IMR-90 (cell line): ENCODE measurements around the gene AGT. TPM values are rescaled to one million over a fixed set of nuclear protein-coding genes. Genes with fewer than 3 reads are reported as not detected.

Experiments used
- ATAC-seq: fragments of 200-7000 bp; cut with Tn5 transposase; 2 replicates; pipeline ENCODE4 v1.9.1; 2020; ENCODE audit warnings: low read depth, mild to moderate bottlenecking, moderate library complexity
- BruUV-seq: library from RNA; stranded (reverse); fragments of 400-500 nt; replicated peaks from 2 replicates; lab custom pipeline; 2021; lab: Mats Ljungman, UMichigan
- CTCF ChIA-PET: fragments of 300-600 bp; formaldehyde crosslinking; extraction: SDS; loops from one replicate; lab custom pipeline; 2021; ENCODE audit warnings: antibody characterized with exemption; lab: Yijun Ruan, JAX
- POLR2A ChIA-PET: fragments of 300-600 bp; sonication (Branson Sonifier 250); formaldehyde crosslinking; loops from one replicate; lab custom pipeline; 2022; ENCODE audit warnings: antibody characterized with exemption; ENCODE audit not compliant: unreplicated experiment; lab: Charles Lee
- DNase-seq: peaks from one replicate; pipeline ENCODE4 v3.0.0; 2013
- H2AFZ ChIP-seq: replicated peaks from 2 replicates; pipeline ENCODE3; 2013; ENCODE audit warnings: low read length, mild to moderate bottlenecking; ENCODE audit not compliant: poor library complexity
- H2AK5ac ChIP-seq: 2 replicates; pipeline ENCODE4 v1.6.1; 2013; ENCODE audit warnings: low read depth, low read length, inconsistent platforms
- H2AK9ac ChIP-seq: replicated peaks from 2 replicates; pipeline ENCODE3; 2013; ENCODE audit warnings: mild to moderate bottlenecking, low read depth, low read length, moderate library complexity; ENCODE audit not compliant: poor library complexity
- H2BK120ac ChIP-seq: 2 replicates; pipeline ENCODE4 v1.6.1; 2013; ENCODE audit warnings: low read depth, low read length, inconsistent platforms
- H2BK15ac ChIP-seq: 3 replicates; pipeline ENCODE4 v1.6.1; 2013; ENCODE audit warnings: low read depth, low read length, inconsistent platforms
- H2BK20ac ChIP-seq: 2 replicates; pipeline ENCODE4 v1.6.1; 2013; ENCODE audit warnings: low read depth, mild to moderate bottlenecking, inconsistent platforms, low read length, moderate library complexity
- H2BK5ac ChIP-seq: 2 replicates; pipeline ENCODE4 v1.6.1; 2013; ENCODE audit warnings: mild to moderate bottlenecking, low read depth, low read length, inconsistent platforms; ENCODE audit not compliant: poor library complexity, severe bottlenecking
- H3K14ac ChIP-seq: replicated peaks from 2 replicates; pipeline ENCODE4 v1.6.1; 2013; ENCODE audit warnings: low read depth, low read length, inconsistent platforms
- H3K18ac ChIP-seq: 2 replicates; pipeline ENCODE4 v1.6.1; 2013; ENCODE audit warnings: low read depth, low read length, control low read depth
- H3K23ac ChIP-seq: 2 replicates; pipeline ENCODE4 v1.6.1; 2013; ENCODE audit warnings: low read depth, low read length, inconsistent platforms
- H3K27ac ChIP-seq: 2 replicates; pipeline ENCODE4 v1.5.1; 2013; ENCODE audit warnings: mild to moderate bottlenecking, control low read depth, low read length; ENCODE audit not compliant: insufficient read depth
- H3K27me3 ChIP-seq: 2 replicates; pipeline ENCODE4 v1.6.1; 2013; ENCODE audit warnings: low read length; ENCODE audit not compliant: control insufficient read depth, insufficient read depth
- H3K36me3 ChIP-seq: 2 replicates; pipeline ENCODE4 v1.6.1; 2013; ENCODE audit warnings: low read length, mixed read lengths; ENCODE audit not compliant: control insufficient read depth, insufficient read depth
- H3K4ac ChIP-seq: 2 replicates; pipeline ENCODE4 v1.6.1; 2013; ENCODE audit warnings: low read depth, low read length, inconsistent platforms
- H3K4me1 ChIP-seq: 2 replicates; pipeline ENCODE4 v1.6.1; 2013; ENCODE audit warnings: low read length, mixed read lengths; ENCODE audit not compliant: control insufficient read depth, insufficient read depth
- H3K4me2 ChIP-seq: 2 replicates; pipeline ENCODE4 v1.6.1; 2013; ENCODE audit warnings: low read depth, mild to moderate bottlenecking, control low read depth, low read length, moderate library complexity
- H3K4me3 ChIP-seq: 2 replicates; pipeline ENCODE4 v1.5.1; 2013; ENCODE audit warnings: low read depth, mild to moderate bottlenecking, control low read depth, low read length, moderate library complexity; ENCODE audit not compliant: insufficient read depth
- H3K56ac ChIP-seq: 2 replicates; pipeline ENCODE4 v1.6.1; 2013; ENCODE audit warnings: low read length, inconsistent platforms; ENCODE audit not compliant: insufficient read depth; ENCODE audit errors: extremely low read depth
- H3K79me1 ChIP-seq, 2 experiments: 2 replicates each; pipeline ENCODE4 v1.6.1; 2013; ENCODE audit warnings: low read length in 2 of 2, inconsistent platforms in 1 of 2, low read depth in 1 of 2
- H3K9ac ChIP-seq: 2 replicates; pipeline ENCODE4 v1.6.1; 2013; ENCODE audit warnings: low read depth, low read length, control low read depth
- H3K9me1 ChIP-seq: 2 replicates; pipeline ENCODE4 v1.6.1; 2013; ENCODE audit warnings: low read length, inconsistent platforms; ENCODE audit not compliant: insufficient read depth
- H3K9me3 ChIP-seq: 2 replicates; pipeline ENCODE4 v1.6.1; 2013; ENCODE audit warnings: low read length; ENCODE audit not compliant: control insufficient read depth, insufficient read depth
- H4K20me1 ChIP-seq: 2 replicates; pipeline ENCODE4 v1.6.1; 2013; ENCODE audit warnings: low read length, inconsistent platforms; ENCODE audit not compliant: insufficient read depth
- H4K5ac ChIP-seq: 2 replicates; pipeline ENCODE4 v1.6.1; 2013; ENCODE audit warnings: mild to moderate bottlenecking, low read depth, low read length, control low read depth
- H4K8ac ChIP-seq, 2 experiments: 2 replicates each; pipeline ENCODE4 v1.6.1; 2013; ENCODE audit warnings: low read depth in 2 of 2, low read length in 2 of 2, control low read depth in 1 of 2, inconsistent platforms in 1 of 2
- H4K91ac ChIP-seq: 2 replicates; pipeline ENCODE4 v1.6.1; 2013; ENCODE audit warnings: low read depth, low read length, inconsistent platforms; ENCODE audit not compliant: insufficient read depth
- CEBPB ChIP-seq: IDR thresholded peaks from 2 replicates; pipeline ENCODE4 v1.6.1; 2012; ENCODE audit warnings: low read depth, low read length, improper control_type of control experiment
- RCOR1 ChIP-seq: IDR thresholded peaks from 2 replicates; pipeline ENCODE4 v1.6.1; 2012; ENCODE audit warnings: mild to moderate bottlenecking, low read length, improper control_type of control experiment; ENCODE audit not compliant: insufficient replicate concordance
- USF2 ChIP-seq: fragments of 150-350 bp; IDR thresholded peaks from 2 replicates; pipeline ENCODE4 v1.6.1; 2017; ENCODE audit warnings: mild to moderate bottlenecking, antibody characterized with exemption, low read length, low read depth
- WGBS, 2 experiments: methylation state at CpG; one replicate each; pipeline versions ENCODE4 v1.1.5 to v1.1.7; 2013; ENCODE audit warnings: missing lambda C conversion rate in 2 of 2; ENCODE audit not compliant: insufficient read length in 1 of 2; ENCODE audit errors: extremely low coverage in 2 of 2; 5-methylcytosine and 5-hydroxymethylcytosine counted together
- dilution Hi-C: fragments of 300-500 bp; cut with HindIII; formaldehyde crosslinking; loops from one replicate; pipeline ENCODE4 v1.14.3; 2018; ENCODE audit warnings: low sequenced_read_pairs; ENCODE audit not compliant: unreplicated experiment
- in situ Hi-C: fragments of 300-500 bp; cut with MboI; formaldehyde crosslinking; loops from 3 replicates; pipeline ENCODE4 v1.14.3; 2019; ENCODE audit warnings: low sequenced_read_pairs, inconsistent platforms, mixed read lengths
- intact Hi-C: fragments of 100-400 bp; cut with micrococcal nuclease; formaldehyde crosslinking; loops from 2 replicates; pipeline ENCODE4 v1.10.0; 2022
- polyA plus RNA-seq, 3 experiments: library from polyadenylated mRNA; depleted of rRNA; stranded (reverse); fragments of >200 nt; gene quantifications; 2 replicates each; pipeline ENCODE4 v1.2.3, GENCODE V29; 2012; ENCODE audit warnings: low replicate concordance in 1 of 3
- total RNA-seq: library from RNA; depleted of rRNA; stranded (reverse); fragments of >200 nt; gene quantifications from 2 replicates; pipeline ENCODE4 v1.2.3, GENCODE V29; 2012
- TF ChIP-seq, protein P1 (sequence below): conservative IDR thresholded peaks from 2 replicates; pipeline ENCODE4 v1.5.1; 2012; ENCODE audit warnings: mild to moderate bottlenecking, low read depth, low read length, improper control_type of control experiment

The AGT gene
- total and polyA plus RNA-seq, 2 of the 4 experiments (the other 2 are of a cell fraction): 0.18 to 0.34 TPM

- in situ Hi-C loops: no loop called here
- CTCF ChIA-PET: no interaction called here
- no TSS peak for BruUV-seq
Observed at GRCh38 chr1:230681599-230681998, 32.3 kb downstream of the AGT start.

More at GRCh38 chr1:230681599-230681998, 32.3 kb downstream of the AGT start:
- no peak overlapping the region for H3K4me2 ChIP-seq
- H4K5ac ChIP-seq: no peak overlapping the region
- peaks cover 4% of the 10 kb centered on the region in 2 experiments; a peak in 1 of 4 replicates for H3K79me1 ChIP-seq
- H3K9me3 ChIP-seq: no peaks in the 10 kb centered on the region
- DNase-seq (peak; percentile 85), ATAC-seq (peak; percentile 71)
- no peak overlapping the region for H3K4ac ChIP-seq
- no peak overlapping the region for H2BK120ac ChIP-seq
- peaks cover 18% of the 10 kb centered on the region for H3K36me3 ChIP-seq
- no peak overlapping the region for H3K18ac ChIP-seq
- H3K4me3 ChIP-seq: no peak overlapping the region
- no peak overlapping the region for H3K9ac ChIP-seq
- POLR2A ChIA-PET: no interaction called here
- H3K4me1 ChIP-seq: peaks cover 10% of the 10 kb centered on the region
- no peak overlapping the region for H2AK9ac ChIP-seq
- H3K56ac ChIP-seq: no peak overlapping the region
- TF ChIP-seq, protein P1, sequence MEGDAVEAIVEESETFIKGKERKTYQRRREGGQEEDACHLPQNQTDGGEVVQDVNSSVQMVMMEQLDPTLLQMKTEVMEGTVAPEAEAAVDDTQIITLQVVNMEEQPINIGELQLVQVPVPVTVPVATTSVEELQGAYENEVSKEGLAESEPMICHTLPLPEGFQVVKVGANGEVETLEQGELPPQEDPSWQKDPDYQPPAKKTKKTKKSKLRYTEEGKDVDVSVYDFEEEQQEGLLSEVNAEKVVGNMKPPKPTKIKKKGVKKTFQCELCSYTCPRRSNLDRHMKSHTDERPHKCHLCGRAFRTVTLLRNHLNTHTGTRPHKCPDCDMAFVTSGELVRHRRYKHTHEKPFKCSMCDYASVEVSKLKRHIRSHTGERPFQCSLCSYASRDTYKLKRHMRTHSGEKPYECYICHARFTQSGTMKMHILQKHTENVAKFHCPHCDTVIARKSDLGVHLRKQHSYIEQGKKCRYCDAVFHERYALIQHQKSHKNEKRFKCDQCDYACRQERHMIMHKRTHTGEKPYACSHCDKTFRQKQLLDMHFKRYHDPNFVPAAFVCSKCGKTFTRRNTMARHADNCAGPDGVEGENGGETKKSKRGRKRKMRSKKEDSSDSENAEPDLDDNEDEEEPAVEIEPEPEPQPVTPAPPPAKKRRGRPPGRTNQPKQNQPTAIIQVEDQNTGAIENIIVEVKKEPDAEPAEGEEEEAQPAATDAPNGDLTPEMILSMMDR: no peak
- TF ChIP-seq CEBPB (peak; percentile 72), USF2 (no peak), RCOR1 (no peak)
- H3K9me1 ChIP-seq: peaks cover 8% of the 10 kb centered on the region; the same call in 1 of the 2 replicates
- 0 out of 2 replicates have a peak, but pooled peaks cover 3% of the 10 kb centered on the region for H4K20me1 ChIP-seq
- H2AFZ ChIP-seq: no peak overlapping the region
- H2AK5ac ChIP-seq: no peak overlapping the region
- H3K14ac ChIP-seq: no peak overlapping the region
- H4K91ac ChIP-seq: no peak overlapping the region
- H2BK15ac ChIP-seq: no peak overlapping the region
- no peak overlapping the region for H2BK20ac ChIP-seq
- H3K23ac ChIP-seq: no peak overlapping the region
- intact Hi-C loops: loop anchor here (1.0 kb wide), 1 partner anchor 530 kb away; no protein-coding TSS in a partner anchor
- no peak overlapping the region for H4K8ac ChIP-seq
- H3K27me3 ChIP-seq: no peaks in the 10 kb centered on the region
- no CpG with 5 or more reads among the region's 2 CpGs for WGBS, 2 experiments
- dilution Hi-C loops: no loop called here
- H2BK5ac ChIP-seq: no peak overlapping the region
- H3K27ac ChIP-seq: no peak overlapping the region
